Measurements from ENCODE around the gene PLIN3.
A peak's percentile ranks its signal among the peaks of the same experiment; 100 is the strongest.
"Not testable (repeated sequence)": the region's sequence is repeated elsewhere in the genome, so short reads cannot be mapped to it uniquely, and the experiment has no call there.

Gene PLIN3

DNA sequence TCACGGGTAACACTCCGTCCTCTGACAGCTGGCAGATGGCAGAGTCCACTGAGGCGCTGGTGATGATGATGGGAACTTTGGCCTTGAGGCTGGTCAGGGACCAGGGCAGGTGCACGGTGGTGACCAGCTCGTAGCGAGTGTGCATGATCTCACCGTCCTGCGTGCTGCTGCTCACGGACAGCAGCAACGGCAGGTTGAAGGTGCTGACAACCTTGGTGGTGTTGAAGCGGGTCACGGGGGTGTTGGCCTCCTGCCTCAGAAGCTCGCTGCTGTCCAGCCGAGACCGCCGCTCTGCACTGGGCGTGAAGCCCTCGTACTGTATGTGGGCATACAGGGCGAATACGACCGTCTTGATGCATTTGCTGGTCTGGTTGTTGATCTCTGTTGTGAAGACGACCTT lies 23.6 kb upstream of the PLIN3 start:
- no peak for DNase-seq (ENCODE audit: low read depth in 3 of 3)

DNA sequence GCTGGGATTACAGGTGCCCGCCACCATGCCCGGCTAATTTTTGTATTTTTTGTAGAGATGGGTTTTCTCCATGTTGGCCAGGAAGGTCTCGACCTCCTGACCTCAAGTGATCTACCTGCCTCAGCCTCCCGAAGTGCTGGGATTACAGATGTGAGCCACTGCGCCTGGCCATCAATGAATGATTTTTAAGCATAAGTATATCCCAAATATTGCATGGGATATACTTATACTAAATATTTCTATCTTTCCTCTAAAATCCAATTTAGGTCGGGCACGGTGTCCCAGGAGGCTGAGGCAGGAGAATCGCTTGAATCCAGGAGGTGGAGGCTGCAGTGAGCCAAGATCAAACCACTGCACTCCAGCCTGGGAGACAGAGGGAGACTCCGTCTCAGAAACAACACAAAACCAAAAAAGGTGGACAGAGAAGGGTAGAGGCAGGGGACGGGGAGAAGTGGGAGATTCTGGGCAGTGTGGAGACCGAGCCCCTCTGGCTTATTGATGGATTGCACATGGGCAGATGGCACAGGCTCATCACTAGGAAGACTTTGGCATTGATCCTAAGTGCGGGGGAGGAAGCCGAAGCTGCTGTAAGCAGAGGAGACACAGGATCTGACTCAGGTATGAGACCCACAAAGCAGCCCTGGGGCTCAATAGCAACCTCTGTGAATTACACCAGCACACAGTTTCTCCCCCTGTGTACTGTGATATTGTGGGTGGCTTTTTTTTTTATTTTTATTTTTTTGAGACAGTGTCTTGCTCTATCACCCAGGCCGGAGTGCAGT lies 21.8 kb upstream of the PLIN3 start:
- no peak for DNase-seq (ENCODE audit: low read depth in 3 of 3)

DNA sequence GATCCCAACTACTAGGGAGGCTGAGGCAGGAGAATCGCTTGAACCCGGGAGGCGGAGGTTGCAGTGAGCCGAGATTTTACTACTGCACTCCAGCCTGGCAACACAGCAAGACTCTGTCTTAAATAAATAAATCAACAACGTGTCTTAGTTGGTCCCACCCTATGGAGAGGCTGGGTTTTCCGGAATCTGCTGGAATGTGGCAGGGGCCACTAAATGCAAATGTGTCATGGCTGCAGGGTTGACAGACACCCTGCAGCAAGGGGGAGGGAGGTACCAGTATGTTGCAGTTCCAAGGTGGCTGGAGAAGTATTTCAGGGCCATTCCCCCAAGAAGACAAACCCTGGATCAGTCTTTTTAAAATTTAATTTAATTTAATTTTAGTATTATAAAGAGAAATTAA lies 20.3 kb upstream of the PLIN3 start:
- DNase-seq (ENCODE audit: low read depth in 3 of 3), result not testable (repeated sequence)

DNA sequence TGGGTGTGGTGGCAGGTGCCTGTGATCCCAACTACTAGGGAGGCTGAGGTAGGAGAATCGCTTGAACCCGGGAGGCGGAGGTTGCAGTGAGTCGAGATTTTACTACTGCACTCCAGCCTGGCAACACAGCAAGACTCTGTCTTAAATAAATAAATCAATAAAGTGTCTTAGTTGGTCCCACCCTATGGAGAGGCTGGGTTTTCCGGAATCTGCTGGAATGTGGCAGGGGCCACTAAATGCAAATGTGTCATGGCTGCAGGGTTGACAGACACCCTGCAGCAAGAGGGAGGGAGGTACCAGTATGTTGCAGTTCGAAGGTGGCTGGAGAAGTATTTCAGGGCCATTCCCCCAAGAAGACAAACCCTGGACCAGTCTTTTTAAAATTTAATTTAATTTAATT lies 17.5 kb upstream of the PLIN3 start:
- DNase-seq (ENCODE audit: low read depth in 3 of 3), result not testable (repeated sequence)

DNA sequence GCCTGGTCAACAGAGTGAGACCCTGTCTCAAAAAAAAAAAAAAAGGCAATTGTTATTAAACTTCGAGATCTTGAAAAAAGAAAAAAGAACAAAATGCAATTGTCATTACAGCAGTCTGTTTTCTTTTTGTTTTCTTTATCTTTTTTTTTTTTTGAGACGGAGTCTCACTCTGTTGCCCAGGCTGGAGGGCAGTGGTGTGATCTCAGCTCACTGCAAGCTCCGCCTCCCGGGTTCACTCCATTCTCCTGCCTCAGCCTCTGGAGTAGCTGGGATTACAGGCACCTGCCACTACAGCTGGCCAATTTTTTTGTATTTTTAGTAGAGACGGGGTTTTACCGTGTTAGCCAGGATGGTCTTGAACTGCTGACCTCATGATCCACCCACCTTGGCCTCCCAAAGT lies 15.4 kb upstream of the PLIN3 start:
- not testable (repeated sequence) for DNase-seq (ENCODE audit: low read depth in 3 of 3)

- DNase-seq (ENCODE audit: low read depth in 3 of 3), result no peak
Measured at GRCh38 chr19:4879041-4879440, 11.6 kb upstream of the PLIN3 start.

DNA sequence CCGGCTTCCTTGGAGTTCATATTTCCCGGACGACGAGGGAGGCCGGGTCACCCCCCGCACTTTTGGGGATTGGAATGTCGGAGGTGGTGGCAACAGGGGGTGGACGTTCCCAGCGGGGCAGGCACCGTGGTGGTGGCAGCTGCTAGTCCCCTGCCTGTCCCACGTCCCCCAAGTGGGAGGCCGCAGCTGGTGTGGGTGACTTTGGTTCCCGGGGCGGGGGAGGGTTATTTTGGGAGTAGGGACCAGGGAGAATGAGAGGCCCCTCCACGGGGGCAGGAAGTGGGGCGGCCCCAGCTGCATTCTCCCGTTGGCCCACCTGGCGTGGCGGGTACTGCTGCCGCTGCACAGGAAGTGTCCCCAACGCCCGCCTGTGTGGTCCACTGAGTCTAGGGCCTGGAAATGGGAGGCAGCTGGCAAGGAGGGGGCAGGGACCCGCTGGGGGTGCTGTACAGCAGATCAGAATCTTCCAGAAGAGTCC lies 11.1 kb upstream of the PLIN3 start:
- DNase-seq (ENCODE audit: low read depth in 3 of 3), result no peak

- DNase-seq (ENCODE audit: low read depth in 3 of 3), result no peak
Measured at GRCh38 chr19:4877753-4878490, 10.5 kb upstream of the PLIN3 start.

DNA sequence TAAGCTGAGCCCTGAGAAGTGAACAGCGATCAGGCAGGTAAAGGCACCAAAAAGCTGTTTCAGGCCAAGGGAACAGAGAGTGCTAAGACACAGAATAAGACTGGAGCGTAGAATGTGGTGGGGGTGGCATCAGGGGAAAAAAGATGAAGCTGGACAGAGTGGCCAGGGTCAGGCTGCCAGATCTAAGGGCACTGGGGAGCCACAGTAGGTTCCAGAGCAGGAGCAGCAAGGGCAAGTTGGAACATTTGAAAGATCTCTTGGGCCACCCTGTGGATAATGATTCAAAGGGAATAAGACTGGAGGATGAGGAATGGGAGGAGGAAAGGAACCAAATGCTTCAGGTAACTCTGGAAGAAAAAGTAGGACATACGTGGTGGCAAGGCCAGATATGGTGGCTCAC lies 6.5 kb upstream of the PLIN3 start:
- no peak for DNase-seq (ENCODE audit: low read depth in 3 of 3)

DNA sequence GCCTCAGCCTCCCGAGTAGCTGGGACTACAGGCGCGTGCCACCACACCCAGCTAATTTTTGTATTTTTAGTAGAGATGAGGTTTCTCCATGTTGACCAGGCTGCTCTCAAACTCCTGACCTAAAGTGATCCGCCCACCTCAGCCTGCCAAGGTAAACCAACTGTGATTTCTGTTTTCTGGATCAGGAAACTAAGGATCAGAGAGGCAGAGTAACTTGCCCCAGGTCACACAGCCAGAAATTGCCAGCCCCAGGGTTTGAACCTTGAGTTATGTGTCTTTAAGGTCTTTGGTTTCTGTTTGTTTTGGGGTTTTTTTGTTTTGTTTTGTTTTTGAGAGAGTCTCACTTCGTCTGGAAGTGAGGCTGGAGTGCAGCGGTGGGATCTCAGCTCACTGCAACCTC lies 4.2 kb upstream of the PLIN3 start:
- no peak for DNase-seq (ENCODE audit: low read depth in 3 of 3)

- DNase-seq (ENCODE audit: low read depth in 3 of 3), result peak in 1 of 3 experiments; percentile 18
Measured at GRCh38 chr19:4870025-4870700, 2.7 kb upstream of the PLIN3 start.

DNA sequence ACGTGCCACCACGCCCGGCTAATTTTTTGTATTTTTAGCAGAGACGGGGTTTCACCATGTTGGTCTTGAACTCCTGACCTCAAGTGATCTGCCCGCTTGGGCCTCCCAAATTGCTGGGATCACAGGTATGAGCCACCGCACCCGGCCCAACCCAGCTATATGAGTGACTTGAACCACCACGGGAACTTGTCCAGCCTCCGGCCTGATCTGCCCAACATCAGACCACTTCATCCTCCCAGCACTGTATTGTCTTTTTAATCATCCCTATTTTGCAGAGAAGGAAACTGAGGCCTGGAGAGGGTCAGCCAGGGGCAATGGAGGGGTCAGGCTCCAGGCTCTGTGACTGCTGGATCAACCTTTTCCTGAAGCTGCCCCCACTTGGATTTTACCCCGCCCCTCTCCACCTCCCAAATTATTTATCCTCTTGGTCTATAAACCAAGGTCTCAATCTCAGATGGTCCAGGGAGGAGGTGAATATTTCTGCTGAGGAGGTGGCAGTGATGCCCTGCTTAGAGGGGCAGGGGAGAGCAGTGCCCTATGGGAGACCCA lies 893 bp upstream of the PLIN3 start:
- DNase-seq (ENCODE audit: low read depth in 3 of 3), result no peak

- peak in 1 of 3 experiments; percentile 42 for DNase-seq (ENCODE audit: low read depth in 3 of 3)
Measured at GRCh38 chr19:4866595-4867424, 657 bp downstream of the PLIN3 start.

DNA sequence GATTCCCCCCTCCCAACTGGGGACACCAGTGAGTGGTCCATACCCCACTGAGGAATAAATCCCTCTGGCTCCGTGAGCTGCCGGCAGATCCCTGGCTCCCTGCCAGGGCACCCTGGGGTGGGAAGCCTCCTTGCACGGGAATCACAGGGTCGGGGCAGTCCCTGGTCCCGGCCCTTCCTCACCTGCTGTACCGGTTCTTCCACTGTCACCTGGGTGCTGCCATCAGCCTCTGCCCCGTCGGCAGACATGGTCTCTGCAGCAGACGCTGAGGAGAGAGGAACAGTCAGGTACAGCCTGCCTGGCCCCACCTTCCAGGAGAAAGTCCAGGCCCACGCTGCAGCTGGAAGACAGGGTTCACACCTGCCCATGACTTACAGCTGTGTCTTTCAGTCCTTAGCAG lies 6.3 kb downstream of the PLIN3 start:
- no peak for DNase-seq (ENCODE audit: low read depth in 3 of 3)

DNA sequence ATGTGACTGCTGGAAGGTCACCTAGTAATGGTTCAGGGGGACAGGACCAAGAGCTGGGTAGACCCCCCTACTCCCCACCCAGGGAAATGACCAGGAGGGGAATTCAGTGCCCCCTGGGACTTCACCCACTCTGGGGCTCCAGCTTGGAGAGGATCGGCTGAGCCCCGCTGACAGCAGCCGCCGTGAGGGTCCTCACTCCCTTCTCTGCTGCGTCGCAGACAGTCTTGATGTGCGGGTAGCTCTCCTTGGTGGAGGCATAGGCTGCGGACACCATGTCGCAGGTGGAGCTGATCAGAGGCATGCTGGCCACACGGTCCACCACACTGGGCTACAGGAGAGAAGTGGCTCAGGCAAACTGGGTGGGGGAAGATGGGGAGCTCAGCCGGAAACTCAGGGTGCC lies 7.8 kb downstream of the PLIN3 start:
- no peak for DNase-seq (ENCODE audit: low read depth in 3 of 3)

GRCh38 chr19:4856468-4856867 lies 11.0 kb downstream of the PLIN3 start:
- not testable (repeated sequence) for DNase-seq (ENCODE audit: low read depth in 3 of 3)

DNA sequence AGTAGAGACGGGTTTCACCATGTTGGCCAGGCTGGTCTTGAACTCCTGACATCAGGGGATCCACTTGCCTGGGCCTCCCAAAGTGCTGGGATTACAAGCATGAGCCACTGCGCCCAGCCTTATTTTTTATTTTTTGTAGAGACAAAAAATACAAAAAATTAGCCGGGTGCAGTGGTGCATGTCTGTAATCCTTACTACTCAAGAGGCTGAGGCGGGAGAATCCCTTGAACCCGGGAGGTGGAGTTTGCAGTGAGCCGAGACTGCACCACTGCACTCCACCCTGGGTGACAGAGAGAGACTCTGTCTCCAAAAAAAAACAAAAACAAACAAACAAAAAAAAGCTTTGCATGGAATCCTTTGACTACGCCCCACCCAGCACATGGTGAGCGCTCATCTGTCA lies 14.0 kb downstream of the PLIN3 start:
- DNase-seq (ENCODE audit: low read depth in 3 of 3), result not testable (repeated sequence)

DNA sequence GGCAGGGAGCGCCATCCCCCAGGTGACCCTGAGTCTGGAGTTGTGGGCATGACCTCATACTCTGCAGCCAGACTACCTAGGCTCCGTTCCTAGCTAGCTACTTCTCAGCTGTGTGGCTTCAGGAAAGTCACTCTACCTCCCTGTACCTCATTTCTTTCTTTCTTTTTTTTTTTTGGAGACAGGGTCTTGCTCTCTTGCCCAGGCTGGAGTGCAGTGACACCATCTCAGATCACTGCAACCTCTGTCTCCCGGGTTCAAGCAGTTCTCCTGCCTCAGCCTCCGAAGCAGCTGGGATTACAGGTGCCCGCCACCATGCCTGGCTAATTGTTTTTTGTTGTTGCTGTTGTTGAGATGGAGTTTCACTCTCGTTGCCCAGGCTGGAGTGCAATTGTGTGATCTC lies 15.0 kb downstream of the PLIN3 start:
- DNase-seq (ENCODE audit: low read depth in 3 of 3), result no peak

DNA sequence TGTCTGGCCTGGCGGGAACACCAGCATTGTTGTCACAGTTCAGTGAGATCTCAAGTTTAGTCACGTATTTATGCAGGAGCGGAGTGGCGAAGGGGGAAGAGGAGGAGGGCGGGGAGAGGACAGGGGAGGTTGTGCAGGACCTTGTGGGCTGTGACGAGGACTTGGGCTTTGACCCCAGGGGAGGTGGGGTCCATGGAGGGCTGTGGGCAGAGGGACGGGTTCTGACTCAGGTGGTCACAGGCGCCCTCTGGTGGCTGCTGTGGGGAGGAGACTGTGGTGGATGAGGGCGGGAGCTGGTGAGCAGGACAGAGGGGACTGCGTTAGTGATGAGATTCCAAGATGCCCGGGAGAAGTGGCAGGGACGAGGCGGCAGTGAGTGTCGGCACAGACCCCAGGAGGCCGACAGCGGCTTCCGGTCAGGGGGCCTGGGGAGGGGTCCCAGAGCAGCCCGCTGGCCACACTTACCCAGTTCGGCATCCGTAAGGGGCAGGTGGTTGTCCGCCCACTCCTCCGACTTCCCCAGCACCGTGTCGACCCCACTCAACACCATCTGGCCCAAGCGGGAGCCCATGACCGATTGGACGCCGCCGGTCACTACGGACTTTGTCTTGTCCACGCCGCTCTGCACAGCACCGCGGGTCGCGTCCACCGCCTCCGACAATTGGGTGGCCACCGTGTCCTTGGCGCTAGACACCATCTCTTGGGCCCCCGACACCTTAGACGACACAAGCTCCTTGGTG lies 15.7 kb downstream of the PLIN3 start:
- DNase-seq (ENCODE audit: low read depth in 3 of 3), result peak; percentile 53 to 69 (median 67)

DNA sequence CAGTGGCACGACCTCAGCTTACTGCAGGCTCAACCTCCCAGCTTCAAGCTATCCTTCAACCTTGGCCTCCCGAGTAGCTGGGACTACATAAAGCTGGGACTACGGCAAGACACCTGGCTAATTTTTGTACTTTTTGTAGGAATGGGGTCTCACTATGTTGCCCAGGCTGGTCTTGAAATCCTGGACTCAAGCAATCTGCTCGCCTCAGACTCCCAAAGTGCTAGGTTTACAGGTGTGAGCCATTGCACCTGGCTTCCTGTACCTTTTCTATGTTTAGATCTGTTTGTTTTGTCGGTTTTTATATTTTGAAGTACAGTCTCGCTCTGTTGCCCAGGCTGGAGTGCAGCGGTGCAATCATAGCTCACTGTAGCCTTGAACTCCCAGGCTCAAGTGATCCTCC lies 18.4 kb downstream of the PLIN3 start:
- DNase-seq (ENCODE audit: low read depth in 3 of 3), result no peak
